ENCODE measurements around the gene EFCAB9. TPM values are rescaled to one million over a fixed set of nuclear protein-coding genes. Genes with fewer than 3 reads are reported as not detected.
"Not testable (repeated sequence)": the region's sequence is repeated elsewhere in the genome, so short reads cannot be mapped to it uniquely, and the experiment has no call there.

EFCAB9 gene
- total RNA-seq, 4 donors from 2014 or later = not detected

GRCh38 chr5:172150514-172151425, 43.2 kb upstream of the EFCAB9 start:
- H3K27ac ChIP-seq = peak overlapping the region in 2 of 4 donors; percentile 1 to 52
- H3K4me1 ChIP-seq = peaks cover 0 to 8% (median 0%) of the 10 kb centered on the region in 3 donors
- TF ChIP-seq POLR2AphosphoS5 (IDR thresholded peaks at IDR 0.05) = no peak
- TF ChIP-seq POLR2A (IDR thresholded peaks at IDR 0.05) = no peak
- no peak for TF ChIP-seq EP300 (IDR thresholded peaks at IDR 0.05)
- no peak for TF ChIP-seq CTCF (IDR thresholded peaks at IDR 0.05)
- H3K27me3 ChIP-seq = no peaks in the 10 kb centered on the region
- WGBS, 2 donors (ENCODE audit: low coverage in 1 of 2) = 78 to 86% methylated on average over 6 of the region's 16 CpGs
- H3K9me3 ChIP-seq = no peaks in the 10 kb centered on the region
- peak; percentile 75 for ATAC-seq
- no peak overlapping the region for H3K4me3 ChIP-seq
- peaks cover 0 to 47% of the 10 kb centered on the region in 2 donors for H3K36me3 ChIP-seq

- WGBS, 2 donors (ENCODE audit: low coverage in 1 of 2) = 93 to 100% methylated on average over 3 to 10 of the region's 10 CpGs
- no peaks in the 10 kb centered on the region for H3K9me3 ChIP-seq
- H3K36me3 ChIP-seq = peaks cover 0 to 56% of the 10 kb centered on the region in 2 donors
- ATAC-seq = no peak
- TF ChIP-seq CTCF (IDR thresholded peaks at IDR 0.05) (no peak), EP300 (IDR thresholded peaks at IDR 0.05) (no peak), POLR2A (IDR thresholded peaks at IDR 0.05) (no peak), POLR2AphosphoS5 (IDR thresholded peaks at IDR 0.05) (no peak)
- no peak overlapping the region for H3K4me3 ChIP-seq
- H3K4me1 ChIP-seq = peaks cover 0 to 13% (median 0%) of the 10 kb centered on the region in 3 donors
- H3K27me3 ChIP-seq = no peaks in the 10 kb centered on the region
- H3K27ac ChIP-seq = no peak overlapping the region
Measured at GRCh38 chr5:172151661-172152210, 42.2 kb upstream of the EFCAB9 start.

- no peak for TF ChIP-seq CTCF (IDR thresholded peaks at IDR 0.05)
- no peak for TF ChIP-seq EP300 (IDR thresholded peaks at IDR 0.05)
- TF ChIP-seq POLR2A (IDR thresholded peaks at IDR 0.05) = no peak
- TF ChIP-seq POLR2AphosphoS5 (IDR thresholded peaks at IDR 0.05) = no peak
- no peak for ATAC-seq
- Histone ChIP-seq H3K4me1 (peaks cover 0 to 13% (median 0%) of the 10 kb centered on the region in 3 donors), H3K9me3 (no peaks in the 10 kb centered on the region), H3K27ac (no peak overlapping the region), H3K4me3 (no peak overlapping the region), H3K36me3 (peaks cover 0 to 50% of the 10 kb centered on the region in 2 donors), H3K27me3 (no peaks in the 10 kb centered on the region)
- WGBS, 2 donors (ENCODE audit: low coverage in 1 of 2) = 88 to 100% methylated on average over 3 of the region's 3 CpGs
Measured at GRCh38 chr5:172153695-172154094, 40.3 kb upstream of the EFCAB9 start.

GRCh38 chr5:172155101-172155500, 38.9 kb upstream of the EFCAB9 start:
- not testable (repeated sequence) for H3K27ac ChIP-seq
- peaks cover 0 to 13% (median 0%) of the 10 kb centered on the region in 3 donors for H3K4me1 ChIP-seq

GRCh38 chr5:172156541-172156994, 37.4 kb upstream of the EFCAB9 start:
- TF ChIP-seq EP300 (IDR thresholded peaks at IDR 0.05) (no peak), POLR2A (IDR thresholded peaks at IDR 0.05) (no peak), POLR2AphosphoS5 (IDR thresholded peaks at IDR 0.05) (peak; percentile 15)
- Histone ChIP-seq H3K27ac (no peak overlapping the region), H3K4me1 (peaks cover 0 to 4% (median 0%) of the 10 kb centered on the region in 3 donors), H3K9me3 (no peaks in the 10 kb centered on the region), H3K27me3 (no peaks in the 10 kb centered on the region), H3K4me3 (no peak overlapping the region), H3K36me3 (peaks cover 0 to 43% of the 10 kb centered on the region in 2 donors)
- ATAC-seq = no peak
- 69 to 73% methylated on average over 3 to 4 of the region's 13 CpGs for WGBS, 2 donors (ENCODE audit: low coverage in 1 of 2)

More at GRCh38 chr5:172155101-172155500, 38.9 kb upstream of the EFCAB9 start:
- not testable (repeated sequence) for H3K9me3 ChIP-seq, H3K27me3 ChIP-seq, ATAC-seq, H3K4me3 ChIP-seq
- H3K36me3 ChIP-seq = peaks cover 0 to 47% of the 10 kb centered on the region in 2 donors
- WGBS, 2 donors (ENCODE audit: low coverage in 1 of 2) = 97% methylated on average over 7 of the region's 9 CpGs; no CpG with 5 or more reads in 1 of the 2 donors
